B cell (primary cell): Measurements from ENCODE around the gene LGI4. TPM values are rescaled to one million over a fixed set of nuclear protein-coding genes. Genes with fewer than 3 reads are reported as not detected.
A peak's percentile ranks its signal among the peaks of the same experiment; 100 is the strongest.

Experiments used
- ATAC-seq: fragments of 200-7000 bp; cut with Tn5 transposase; one replicate; pipeline ENCODE4 v1.10.0; 2021; ENCODE audit warnings: low read depth, mild to moderate bottlenecking, moderate number of reproducible peaks, moderate library complexity
- CTCF ChIA-PET: fragments of 350-600 bp; sonication (Branson Sonifier 250); formaldehyde crosslinking; loops from one replicate; lab custom pipeline; 2021; ENCODE audit warnings: antibody characterized with exemption, inconsistent platforms; lab: Charles Lee
- POLR2A ChIA-PET: fragments of 350-600 bp; sonication (Branson Sonifier 250); formaldehyde crosslinking; loops from one replicate; lab custom pipeline; 2021; ENCODE audit warnings: antibody characterized with exemption; lab: Charles Lee
- DNase-seq: peaks from one replicate; pipeline ENCODE4 v3.0.0; 2013
- H2AFZ ChIP-seq: 2 replicates; pipeline ENCODE4 v1.6.1; 2012; ENCODE audit warnings: mild to moderate bottlenecking, low read depth, low read length; ENCODE audit not compliant: insufficient read depth, poor library complexity, severe bottlenecking
- H3K27ac ChIP-seq, 2 donors: 1 replicate in 1 of 2; 2 replicates in 1 of 2; pipeline ENCODE4 v1.5.1; 2012 to 2013; ENCODE audit warnings: low read length in 2 of 2, mild to moderate bottlenecking in 2 of 2, moderate library complexity in 1 of 2
- H3K27me3 ChIP-seq, 4 experiments: fragments of 200-600 bp in 1 of 4; sonication (generic) in 1 of 4; replicated peaks in 1 of 4; 1 replicate in 2 of 4; 2 replicates in 2 of 4; pipeline versions ENCODE4 v1.6.1 to v1.7.0; 2013 to 2016; ENCODE audit warnings: low read length in 3 of 4, mild to moderate bottlenecking in 2 of 4, mixed read lengths in 1 of 4, moderate library complexity in 1 of 4; ENCODE audit not compliant: insufficient read depth in 4 of 4, control insufficient read depth in 3 of 4; ENCODE audit errors: control extremely low read depth in 1 of 4
- H3K36me3 ChIP-seq, 2 experiments: replicated peaks in 1 of 2; 1 replicate in 1 of 2; 2 replicates in 1 of 2; pipeline versions ENCODE4 v1.6.1 to v1.7.1; 2013; ENCODE audit warnings: low read length in 1 of 2; ENCODE audit not compliant: insufficient read depth in 2 of 2, control insufficient read depth in 1 of 2; ENCODE audit errors: control extremely low read depth in 1 of 2, extremely low read depth in 1 of 2
- H3K4me1 ChIP-seq, 2 donors: fragments of 200-600 bp in 1 of 2; sonication (generic) in 1 of 2; 1 replicate in 1 of 2; 2 replicates in 1 of 2; pipeline versions ENCODE4 v1.5.1 to v1.6.1; 2013 to 2017; ENCODE audit warnings: low read length in 2 of 2; ENCODE audit not compliant: control insufficient read depth in 2 of 2, insufficient read depth in 2 of 2
- H3K4me2 ChIP-seq: replicated peaks from 2 replicates; pipeline ENCODE3; 2012; ENCODE audit warnings: mild to moderate bottlenecking, low read depth, low read length; ENCODE audit not compliant: poor library complexity, severe bottlenecking
- H3K4me3 ChIP-seq, 5 experiments: fragments of 200-600 bp in 1 of 5; sonication (generic) in 1 of 5; 1 replicate in 3 of 5; 2 replicates in 2 of 5; pipeline versions ENCODE4 v1.5.1 to v1.7.0; 2011 to 2016; ENCODE audit warnings: low read length in 4 of 5, mild to moderate bottlenecking in 4 of 5, low read depth in 2 of 5, control low read depth in 1 of 5, moderate library complexity in 1 of 5; ENCODE audit not compliant: insufficient read depth in 1 of 5; ENCODE audit errors: control extremely low read depth in 1 of 5, extremely low read depth in 1 of 5
- H3K79me2 ChIP-seq: fragments of 200-600 bp; sonication (generic); one replicate; pipeline ENCODE4 v1.6.0; 2016; ENCODE audit warnings: low read length; ENCODE audit not compliant: control insufficient read depth, insufficient read depth
- H3K9ac ChIP-seq: fragments of 200-600 bp; sonication (generic); 2 replicates; pipeline ENCODE4 v1.6.1; 2017; ENCODE audit warnings: mild to moderate bottlenecking, low read length, moderate library complexity
- H3K9me3 ChIP-seq, 3 donors: one replicate each; pipeline versions ENCODE4 v1.6.1 to v1.7.1; 2013; ENCODE audit warnings: low read length in 2 of 3; ENCODE audit not compliant: control insufficient read depth in 2 of 3, insufficient read depth in 1 of 3; ENCODE audit errors: control extremely low read depth in 1 of 3
- H4K20me1 ChIP-seq: 2 replicates; pipeline ENCODE4 v1.6.0; 2012; ENCODE audit warnings: mild to moderate bottlenecking, low read length; ENCODE audit not compliant: insufficient read depth, control insufficient read depth, poor library complexity, severe bottlenecking
- H3K27ac Mint-ChIP-seq: one replicate; pipeline ENCODE4 v1.8.0; 2021; ENCODE audit warnings: mixed read lengths
- H3K27me3 Mint-ChIP-seq: one replicate; pipeline ENCODE4 v1.8.0; 2021; ENCODE audit warnings: mixed read lengths
- H3K4me1 Mint-ChIP-seq: one replicate; pipeline ENCODE4 v1.8.0; 2021; ENCODE audit warnings: mixed read lengths
- H3K4me3 Mint-ChIP-seq: one replicate; pipeline ENCODE4 v1.8.0; 2021; ENCODE audit warnings: mixed read lengths
- H3K9me3 Mint-ChIP-seq: one replicate; pipeline ENCODE4 v1.8.0; 2022; ENCODE audit warnings: mixed read lengths; ENCODE audit not compliant: insufficient read depth
- CTCF ChIP-seq: fragments of 200-600 bp; IDR thresholded peaks from one replicate; pipeline ENCODE4 v1.8.0; 2022; ENCODE audit warnings: antibody characterized with exemption, mild to moderate bottlenecking
- EZH2 ChIP-seq: IDR thresholded peaks from 2 replicates; pipeline ENCODE4 v1.6.1; 2012; ENCODE audit warnings: borderline replicate concordance, low read depth, mild to moderate bottlenecking, moderate library complexity, low read length; ENCODE audit not compliant: insufficient read depth, poor library complexity, severe bottlenecking
- WGBS: methylation state at CpG from one replicate; pipeline ENCODE4 v1.1.5; 2013; ENCODE audit warnings: missing lambda C conversion rate; ENCODE audit not compliant: insufficient coverage; 5-methylcytosine and 5-hydroxymethylcytosine counted together
- intact Hi-C: fragments of 100-400 bp; cut with micrococcal nuclease; formaldehyde crosslinking; loops from one replicate; pipeline ENCODE4 v1.10.0; 2022
- polyA plus RNA-seq: library from polyadenylated mRNA; depleted of rRNA; stranded (reverse); fragments of >200 nt; gene quantifications from 2 replicates; pipeline ENCODE4 v1.2.3, GENCODE V29; 2012
- total RNA-seq, 2 donors: library from RNA; stranded (reverse); fragments of 120-200 nt in 1 of 2; gene quantifications; 1 replicate in 1 of 2; 2 replicates in 1 of 2; pipeline versions ENCODE4 v1.2.3 to v1.2.4, GENCODE V29; 2013 to 2022

LGI4 gene
- total and polyA plus RNA-seq, 2 donors (not counting 1 experiment from before 2014, with no cell fraction given), result 0.40 to 0.59 TPM

- Histone ChIP-seq H3K27ac (no peak overlapping the region), H2AFZ (no peak overlapping the region), H3K27me3 (no peaks in the 10 kb centered on the region), H3K9ac (no peak overlapping the region), H4K20me1 (no peaks in the 10 kb centered on the region), H3K36me3 (no peaks in the 10 kb centered on the region), H3K4me1 (peaks cover 35 to 50% of the 10 kb centered on the region in 2 donors), H3K9me3 (no peaks in the 10 kb centered on the region), H3K4me3 (no peak overlapping the region), H3K79me2 (no peaks in the 10 kb centered on the region), H3K4me2 (no peak overlapping the region)
- TF ChIP-seq EZH2 (no peak), CTCF (no peak)
- POLR2A ChIA-PET, result no interaction called here
- ATAC-seq (no peak), DNase-seq (no peak)
- Mint-ChIP-seq H3K27ac (peak overlapping the region; percentile 20), H3K9me3 (no peaks in the 10 kb centered on the region), H3K27me3 (peaks cover 5% of the 10 kb centered on the region), H3K4me1 (peaks cover 46% of the 10 kb centered on the region), H3K4me3 (no peak overlapping the region)
- 95% methylated on average over 16 of the region's 17 CpGs for WGBS
- CTCF ChIA-PET, result interaction anchor here (1.1 to 1.8 kb wide), 2 partner anchors 64 to 173 kb away, joined by 3 to 6 read pairs; no protein-coding TSS in a partner anchor
- intact Hi-C loops, result no loop called here
Measured at GRCh38 chr19:35077411-35078223, 57.2 kb downstream of the LGI4 start.

- ATAC-seq (no peak), DNase-seq (no peak)
- ChIA-PET POLR2A (no interaction called here), CTCF (no interaction called here)
- 3% methylated on average over 6 of the region's 8 CpGs for whole genome bisulfite sequencing
- intact Hi-C loops, result no loop called here
- no peak for TF ChIP-seq EZH2
- Histone ChIP-seq H3K79me2 (no peaks in the 10 kb centered on the region), H3K4me1 (peaks cover 30 to 42% of the 10 kb centered on the region in 2 donors), H4K20me1 (no peaks in the 10 kb centered on the region), H3K4me2 (peak overlapping the region; percentile 23), H2AFZ (no peak overlapping the region), H3K4me3 (no peak overlapping the region), H3K9ac (no peak overlapping the region), H3K9me3 (no peaks in the 10 kb centered on the region), H3K27me3 (no peaks in the 10 kb centered on the region), H3K27ac (no peak overlapping the region), H3K36me3 (no peaks in the 10 kb centered on the region)
- H3K9me3 Mint-ChIP-seq, result no peaks in the 10 kb centered on the region
- no peak overlapping the region for H3K4me3 Mint-ChIP-seq
- H3K27ac Mint-ChIP-seq, result peak overlapping the region; percentile 67
- peaks cover 42% of the 10 kb centered on the region for H3K4me1 Mint-ChIP-seq
- peaks cover 5% of the 10 kb centered on the region for H3K27me3 Mint-ChIP-seq
Measured at GRCh38 chr19:35076657-35077056, 58.2 kb downstream of the LGI4 start.
